ENCODE results near the gene NELFA.

Gene NELFA

DNA sequence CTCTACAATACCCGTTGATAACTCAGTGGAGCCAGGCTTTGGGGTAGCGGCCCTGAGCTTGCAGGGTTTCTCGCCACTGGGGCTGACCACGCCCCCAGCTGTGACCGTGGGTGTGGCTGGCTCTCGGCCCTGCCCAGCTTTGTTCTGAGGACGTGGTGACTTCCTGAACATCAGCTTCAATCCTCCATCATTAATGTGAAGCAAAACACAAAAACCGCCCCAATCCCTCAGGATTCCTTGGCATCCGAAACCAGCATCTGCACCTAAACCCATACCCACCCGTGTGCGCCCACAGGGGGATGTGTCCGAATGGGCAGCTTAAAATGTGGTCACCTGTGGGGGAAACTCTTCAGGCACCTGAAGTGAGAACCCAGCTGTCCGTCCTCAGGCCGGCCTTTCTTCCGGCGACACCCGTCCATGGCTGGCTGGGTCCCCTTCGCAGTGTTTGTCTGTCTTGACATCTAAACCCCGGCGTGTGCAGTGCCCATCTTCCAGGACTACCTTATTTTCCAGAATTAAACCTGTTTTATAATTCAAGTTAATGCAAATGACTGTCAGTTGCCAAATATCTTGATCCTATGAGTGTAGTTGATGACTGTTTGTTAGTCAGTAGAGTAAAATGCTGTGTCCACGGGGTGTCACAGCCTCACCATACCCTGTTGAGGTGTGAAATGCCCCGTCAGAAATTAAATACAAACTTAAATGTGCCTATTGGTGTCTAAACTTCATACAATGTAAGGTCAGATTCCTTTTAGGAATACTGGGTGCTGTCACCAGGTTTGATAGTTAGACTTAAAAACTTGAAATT is 27.3 kb downstream of the NELFA start:
- no peak for DNase-seq

DNA sequence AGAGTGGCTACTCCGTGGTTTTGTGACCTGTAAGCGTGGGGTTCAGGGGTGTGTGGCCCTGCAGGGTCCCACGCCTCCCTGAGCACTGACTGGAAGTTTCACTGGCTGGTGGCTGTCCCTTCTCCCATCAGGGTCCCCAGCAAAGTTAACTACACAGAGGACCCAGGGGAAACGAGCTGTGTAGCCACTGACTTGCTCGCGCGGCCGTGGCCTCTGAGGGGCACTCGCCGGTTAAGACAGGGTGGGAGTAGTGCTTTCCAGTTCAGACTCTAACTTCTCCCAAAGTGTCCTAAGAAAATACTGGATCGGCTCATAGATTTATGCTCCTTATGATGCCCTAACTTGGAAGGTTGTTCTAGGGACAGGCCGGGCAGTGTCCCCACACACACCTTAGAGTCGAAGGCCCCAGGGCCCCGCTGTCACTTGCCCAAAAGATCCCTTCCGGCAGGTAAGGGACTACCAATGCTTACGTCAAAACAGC is 28.2 kb downstream of the NELFA start:
- DNase-seq = no peak

DNA sequence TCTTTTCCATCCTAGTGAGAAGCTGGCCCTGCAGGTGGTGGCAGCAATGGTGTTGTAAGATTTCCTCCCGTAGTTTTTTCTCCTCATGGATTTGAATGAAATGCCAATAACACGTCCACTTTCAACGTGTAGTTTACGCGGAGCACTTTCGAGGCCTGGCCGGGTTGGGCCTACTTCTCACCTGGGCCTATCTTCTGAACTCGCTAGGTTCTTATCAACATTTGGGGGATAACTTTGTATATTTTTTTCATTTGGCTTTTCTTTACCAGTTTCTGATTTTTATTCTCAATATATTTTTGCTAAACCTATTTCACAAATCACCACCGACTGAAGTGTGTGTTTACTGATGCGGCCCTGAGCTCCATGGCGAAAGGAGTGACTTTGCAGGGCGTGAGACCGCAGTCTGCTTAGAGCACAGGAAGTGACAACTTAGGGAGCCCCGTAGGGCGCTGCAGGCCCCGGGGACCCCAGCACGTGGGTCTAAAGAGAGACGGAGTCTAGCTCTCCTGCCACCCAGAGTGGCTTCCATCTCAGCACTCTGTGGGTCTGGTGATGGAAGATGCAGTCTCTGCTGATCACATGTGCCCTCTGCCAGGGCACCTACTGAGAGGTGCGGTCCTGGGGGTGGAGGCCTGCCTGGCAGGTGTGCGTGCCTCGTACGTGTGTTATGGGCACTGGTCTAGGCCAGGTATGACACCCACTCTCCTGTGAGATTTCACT is 29.1 kb downstream of the NELFA start:
- DNase-seq = no peak

- no peak for DNase-seq
Observed at GRCh38 chr4:1978741-1979476, 29.9 kb downstream of the NELFA start.

DNA sequence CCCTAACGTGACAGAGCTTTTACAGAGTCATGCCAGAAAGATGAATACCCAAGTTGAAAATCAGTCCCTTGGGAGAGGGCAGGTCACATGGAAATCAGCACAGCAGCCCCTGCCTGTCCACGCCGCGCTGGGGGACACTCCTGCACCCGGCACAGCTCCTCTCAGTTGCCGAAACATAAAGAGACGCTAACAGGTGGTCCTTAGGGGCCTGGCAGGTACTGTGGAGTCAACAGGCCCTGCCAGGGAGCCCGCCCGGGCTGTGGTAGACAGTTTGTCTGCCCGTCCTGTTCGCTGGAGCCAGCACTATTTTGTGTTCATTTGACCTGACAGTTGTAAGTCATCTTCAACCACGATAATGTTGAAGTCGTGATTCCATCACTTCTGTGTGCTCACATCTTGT is 30.5 kb downstream of the NELFA start:
- no peak for DNase-seq

- no peak for DNase-seq
Observed at GRCh38 chr4:1976416-1977352, 32.1 kb downstream of the NELFA start.

DNA sequence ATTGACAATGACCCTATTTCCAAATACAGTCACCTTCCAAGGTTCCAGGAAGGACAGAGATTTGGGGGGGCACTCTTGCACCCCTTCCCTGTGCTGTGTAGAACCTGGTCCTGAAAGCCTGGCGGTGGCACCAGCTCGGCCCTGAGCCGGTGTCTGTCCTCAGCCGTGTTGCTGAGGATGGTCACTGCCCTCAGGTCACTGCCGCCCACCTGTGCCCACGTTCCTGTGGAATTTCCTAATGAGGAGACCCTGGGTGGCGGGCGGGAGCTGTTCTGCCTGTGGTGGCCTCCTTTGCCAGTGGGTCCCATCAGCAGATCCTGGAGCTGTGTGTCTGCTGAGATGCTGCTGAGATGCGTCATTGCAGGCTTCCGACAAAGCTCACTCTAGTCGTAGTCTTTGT is 32.9 kb downstream of the NELFA start:
- DNase-seq = no peak

- no peak for DNase-seq
Observed at GRCh38 chr4:1975391-1975801, 33.4 kb downstream of the NELFA start.

DNA sequence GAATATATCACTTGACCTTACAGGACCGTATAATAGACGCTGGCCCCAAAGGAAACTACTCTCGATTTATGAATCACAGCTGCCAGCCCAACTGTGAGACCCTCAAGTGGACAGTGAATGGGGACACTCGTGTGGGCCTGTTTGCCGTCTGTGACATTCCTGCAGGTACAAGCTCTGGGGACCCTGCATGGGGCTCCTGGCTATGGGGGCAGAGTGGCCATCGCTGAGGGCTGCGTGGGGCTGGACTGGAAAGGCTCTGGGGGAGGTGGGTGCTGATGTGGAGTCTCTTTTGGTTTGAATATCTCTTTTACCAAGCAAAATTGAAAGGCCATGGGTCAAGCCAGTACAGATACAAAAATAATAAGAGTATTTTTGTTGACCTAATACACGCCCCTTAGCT is 33.9 kb downstream of the NELFA start:
- no peak for DNase-seq

GRCh38 chr4:1973661-1974060 is 35.1 kb downstream of the NELFA start:
- no peak for DNase-seq

GRCh38 chr4:1973218-1973617 is 35.6 kb downstream of the NELFA start:
- no peak for DNase-seq

DNA sequence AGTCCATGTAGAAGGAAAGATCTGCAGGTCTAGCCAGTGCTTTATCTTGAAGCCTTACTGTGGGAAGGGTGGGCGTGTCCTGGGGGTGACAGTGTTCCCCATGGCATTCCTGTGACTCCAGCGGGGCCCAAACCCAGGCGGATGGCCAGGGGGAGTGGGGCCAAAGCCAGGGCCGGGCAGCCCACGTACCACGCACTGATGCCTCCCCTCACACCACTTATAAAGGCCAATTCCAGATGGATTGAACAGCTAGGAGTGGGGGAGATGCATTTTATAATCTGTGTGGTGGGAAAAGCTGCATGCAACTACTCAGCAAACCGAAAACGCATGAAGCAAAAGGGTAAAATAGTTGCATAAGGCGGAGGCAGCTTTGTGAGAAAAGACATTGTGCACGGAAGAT is 36.4 kb downstream of the NELFA start:
- DNase-seq = no peak

- DNase-seq = no peak
Observed at GRCh38 chr4:1971456-1972200, 37.1 kb downstream of the NELFA start.

DNA sequence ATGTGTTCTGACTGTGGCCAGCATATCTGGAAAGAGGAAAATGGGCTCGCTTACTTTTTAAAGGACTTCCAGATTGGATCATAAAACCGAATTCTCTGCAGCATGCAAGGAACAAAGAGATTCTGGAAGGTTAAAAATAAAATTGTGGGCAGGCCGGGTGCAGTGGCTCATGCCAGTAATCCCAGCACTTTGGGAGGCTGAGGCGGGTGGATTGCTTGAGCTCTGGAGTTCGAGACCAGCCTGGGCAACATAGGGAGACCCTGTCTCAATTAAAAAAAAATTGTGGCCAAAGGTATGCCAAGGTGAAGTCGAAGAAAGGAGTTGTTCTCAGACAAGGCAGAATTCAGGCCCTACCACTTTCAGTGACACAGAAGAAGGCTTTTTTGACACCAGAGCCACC is 37.8 kb downstream of the NELFA start:
- no peak for DNase-seq

GRCh38 chr4:1969928-1970723 is 38.6 kb downstream of the NELFA start:
- DNase-seq = no peak

- no peak for DNase-seq
Observed at GRCh38 chr4:1968686-1969295, 40.0 kb downstream of the NELFA start.

DNA sequence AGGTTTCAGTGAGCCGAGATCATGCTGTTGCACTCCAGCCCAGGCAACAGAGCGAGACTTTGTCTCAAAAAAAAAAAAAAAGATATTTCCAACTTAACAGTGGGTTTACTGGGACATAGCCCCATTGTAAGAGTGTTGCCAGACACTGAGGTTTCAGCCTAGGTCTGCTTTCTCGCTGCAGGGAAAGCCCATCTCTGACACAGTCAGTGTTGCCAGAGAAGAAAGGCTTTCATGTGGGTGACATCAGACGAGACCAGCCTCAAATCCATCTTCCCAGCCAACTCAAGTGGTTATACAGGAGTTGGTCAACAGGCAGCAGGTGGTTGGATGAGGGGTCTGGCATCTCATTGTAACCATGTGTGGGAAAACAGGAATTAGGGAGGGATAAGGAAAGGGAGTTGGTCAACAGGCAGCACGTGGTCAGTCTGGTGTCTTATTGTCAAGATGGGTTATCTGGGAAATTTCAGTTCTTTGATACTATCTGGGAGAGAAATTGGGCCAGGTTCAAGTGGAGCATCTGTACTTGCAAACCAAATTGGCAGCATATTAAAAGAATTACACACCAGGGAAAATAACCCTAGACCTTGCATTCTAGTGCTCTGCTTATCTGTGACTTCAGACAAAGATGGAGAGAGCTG is 41.1 kb downstream of the NELFA start:
- DNase-seq = no peak

DNA sequence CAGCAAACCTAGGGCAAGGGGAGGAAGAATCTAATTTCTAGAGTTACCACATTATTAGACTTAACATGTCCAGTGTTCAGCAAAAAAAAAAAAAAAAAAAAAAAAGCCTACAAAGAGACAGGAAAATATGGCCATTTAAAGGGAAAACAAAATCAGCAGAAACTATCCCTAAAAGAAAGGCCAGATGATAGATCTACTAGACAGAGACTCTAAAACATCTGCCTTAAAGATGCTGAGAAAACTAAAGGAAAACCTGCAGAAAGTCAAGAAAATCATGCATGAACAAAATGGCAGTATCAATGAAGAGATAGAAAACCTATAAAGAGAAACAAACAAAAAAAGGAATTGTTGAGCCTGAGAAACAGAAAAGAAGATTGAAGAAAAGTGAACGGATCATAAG is 43.8 kb downstream of the NELFA start:
- DNase-seq = no peak

- no peak for DNase-seq
Observed at GRCh38 chr4:1964443-1964842, 44.3 kb downstream of the NELFA start.

DNA sequence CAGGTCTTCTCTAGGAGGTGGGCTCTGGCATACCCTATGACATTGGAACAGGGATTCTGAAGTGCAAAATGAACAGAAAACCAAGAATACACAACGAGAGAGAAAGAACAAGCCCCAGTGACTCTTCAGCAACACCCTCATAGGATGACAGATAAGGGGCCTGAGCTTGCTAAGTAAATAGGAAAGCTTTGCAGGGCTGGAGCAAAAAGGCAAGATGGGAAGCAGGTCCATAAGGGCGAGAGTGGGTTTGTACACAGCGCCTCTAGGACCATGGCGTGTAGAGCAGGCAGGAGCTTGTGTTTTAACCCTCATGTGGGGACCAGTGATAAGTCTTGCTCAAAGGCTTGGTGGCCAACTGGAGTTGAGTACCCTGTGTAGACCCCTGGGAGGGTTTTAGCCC is 45.8 kb downstream of the NELFA start:
- no peak for DNase-seq
